CD4-positive, alpha-beta T cell treated with Interleukin-21 for 1 hour (primary cell): ENCODE results near the gene C1QTNF8.

Experiments
- DNase-seq: peaks from one replicate; pipeline ENCODE4 v3.0.0-alpha.2; 2020

C1QTNF8 gene

DNA sequence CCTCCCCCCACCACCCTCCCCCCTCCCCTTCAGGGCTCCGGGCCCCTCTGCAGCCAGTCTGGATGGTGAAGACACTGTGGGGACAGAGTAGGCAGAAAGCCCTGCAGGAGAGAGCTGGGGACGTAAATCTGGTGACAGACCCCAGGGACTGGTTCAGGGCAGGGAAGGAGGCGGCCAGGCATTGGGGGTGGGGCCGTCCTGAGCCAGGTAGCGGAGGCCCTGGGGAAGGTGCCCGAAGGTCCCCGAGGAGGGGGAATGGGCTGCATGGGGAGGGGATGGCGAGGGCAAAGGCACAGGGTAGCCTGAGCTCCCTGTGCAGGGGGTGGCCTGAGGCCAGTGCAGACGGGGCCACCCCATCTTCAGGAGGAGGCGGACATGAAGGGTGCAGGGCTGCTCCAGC, 30.5 kb upstream of the C1QTNF8 start:
- DNase-seq: no peak

DNA sequence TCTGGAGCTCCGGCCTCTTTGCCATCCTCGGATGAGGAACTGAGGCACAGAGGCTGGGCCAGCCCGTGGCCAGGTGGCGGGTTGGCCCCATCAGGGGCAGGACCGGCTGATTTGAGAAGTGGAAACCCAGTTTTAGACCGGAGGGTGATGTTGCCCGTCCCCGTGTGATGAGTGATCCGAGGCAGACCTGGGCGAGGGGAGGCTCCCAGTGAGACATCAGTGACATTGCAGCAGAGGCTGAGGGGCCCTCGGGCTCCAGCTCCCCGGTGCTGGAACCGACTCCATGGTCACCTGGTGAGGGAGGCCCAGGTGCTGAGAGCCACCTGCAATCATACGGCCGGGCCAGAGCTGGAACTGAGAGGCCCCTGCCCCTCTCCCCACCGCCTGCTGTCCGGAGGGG, 30.0 kb upstream of the C1QTNF8 start:
- no peak for DNase-seq

DNA sequence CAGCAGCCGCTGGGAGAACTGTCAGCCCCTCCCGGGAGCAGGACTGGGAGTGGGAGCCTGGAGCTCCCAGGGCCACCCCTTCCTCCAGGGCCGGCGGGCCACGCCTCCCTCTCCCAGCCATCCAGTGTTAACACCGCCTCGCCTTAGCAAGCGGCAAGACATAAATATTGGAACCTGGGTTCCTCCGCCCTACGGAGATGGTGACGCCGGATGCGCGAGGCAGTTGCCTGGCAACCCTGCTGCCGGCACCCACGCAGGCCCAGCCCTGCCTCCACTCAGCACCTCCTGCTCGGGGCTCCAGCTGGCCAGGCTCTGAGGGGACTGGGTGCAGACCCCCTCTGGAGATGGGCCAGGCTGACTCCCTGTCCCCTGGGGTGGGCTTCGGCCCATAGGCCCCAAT, 29.4 kb upstream of the C1QTNF8 start:
- DNase-seq: no peak

DNA sequence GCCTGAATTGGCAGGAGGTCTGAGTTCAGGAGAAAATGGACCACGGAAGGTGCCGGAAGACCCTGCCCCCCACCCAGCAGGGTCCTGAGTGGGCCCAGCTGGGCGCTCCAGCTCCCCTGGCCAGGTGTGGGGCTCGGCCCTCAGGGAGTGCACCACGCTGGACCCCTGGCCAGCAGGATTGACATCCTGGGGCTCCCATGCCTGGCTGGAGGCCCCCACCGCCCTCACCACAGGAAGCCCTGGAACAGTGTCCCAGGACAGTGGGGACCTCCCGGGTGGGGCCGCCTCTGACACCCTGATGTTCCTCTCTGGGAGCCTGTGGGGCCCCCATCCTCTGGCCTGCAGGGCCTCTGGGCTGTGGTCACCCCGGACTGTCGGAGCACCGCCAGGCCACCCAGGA, 28.8 kb upstream of the C1QTNF8 start:
- DNase-seq: no peak

DNA sequence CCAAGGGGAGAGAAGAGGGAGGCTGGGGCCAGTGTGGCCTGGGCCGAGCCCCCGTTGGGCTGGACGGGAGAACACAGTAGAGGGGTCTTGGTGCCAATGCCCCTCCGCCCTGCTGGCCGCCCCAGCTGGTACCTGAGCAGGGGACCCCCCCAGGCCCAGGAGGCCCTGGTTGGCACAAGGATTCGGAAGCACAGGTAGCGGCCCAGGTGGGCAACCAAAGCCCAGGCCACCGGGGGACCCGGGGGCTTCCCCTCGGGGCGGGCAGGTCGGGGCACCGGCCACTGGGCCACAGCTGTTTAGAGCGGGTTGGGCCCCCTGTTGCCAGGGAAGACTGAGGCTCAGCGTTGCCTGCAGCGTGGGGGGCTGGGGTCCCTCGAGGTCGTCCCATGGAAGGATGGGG, 28.2 kb upstream of the C1QTNF8 start:
- DNase-seq: no peak

DNA sequence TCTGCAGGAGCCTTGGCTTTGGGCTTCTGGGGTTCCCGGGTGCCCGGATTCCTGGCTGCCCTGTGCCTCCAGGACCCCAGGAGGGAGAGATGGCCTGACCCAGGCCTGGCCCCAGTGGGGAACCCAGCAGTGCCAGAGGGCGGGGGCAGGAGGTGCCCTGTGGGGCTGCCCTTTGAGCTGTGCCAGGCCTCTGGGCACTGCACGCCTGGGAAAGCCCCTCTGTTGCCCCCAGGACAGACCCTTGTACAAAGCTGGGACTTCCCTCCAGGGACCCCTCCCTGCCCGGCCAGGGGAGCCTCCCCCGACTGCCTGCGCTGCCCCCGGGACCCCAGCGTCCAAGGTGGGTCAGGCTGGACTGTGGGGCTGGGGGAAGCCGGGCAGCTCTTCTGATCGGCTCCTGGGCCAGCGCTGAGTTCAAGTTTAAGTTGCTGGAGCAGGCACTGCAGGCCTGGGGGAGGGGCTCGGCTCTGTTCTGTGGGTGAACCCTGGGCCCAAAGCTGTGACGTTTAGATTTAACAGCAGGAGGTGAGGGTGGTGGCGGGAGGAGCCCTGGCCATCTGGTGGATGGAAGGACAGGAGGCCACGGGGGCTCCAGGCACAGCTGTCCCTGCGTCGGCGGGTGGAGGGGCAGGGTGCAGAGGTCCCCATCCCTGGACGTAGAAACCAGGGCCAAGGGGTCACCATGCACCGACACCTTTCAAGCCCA, 27.6 kb upstream of the C1QTNF8 start:
- DNase-seq: no peak

DNA sequence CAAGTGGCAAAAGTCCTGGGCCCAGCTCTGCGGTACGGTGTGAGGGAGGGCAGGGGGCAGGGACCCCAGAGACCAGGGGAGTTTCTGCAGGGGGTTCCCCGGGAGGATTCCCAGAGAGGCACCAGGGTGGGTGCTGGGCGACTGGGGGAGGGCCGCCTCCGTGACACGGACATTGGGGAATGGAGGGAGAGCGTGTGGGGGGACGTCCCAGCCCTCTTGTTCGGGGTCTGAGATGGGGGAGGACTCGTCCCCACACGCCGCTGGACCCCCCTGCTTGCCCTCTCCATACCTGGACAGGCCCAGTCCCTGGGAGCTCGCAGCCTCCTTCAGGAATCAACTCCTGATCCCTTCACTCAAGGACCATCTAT, 26.3 kb upstream of the C1QTNF8 start:
- DNase-seq: no peak

DNA sequence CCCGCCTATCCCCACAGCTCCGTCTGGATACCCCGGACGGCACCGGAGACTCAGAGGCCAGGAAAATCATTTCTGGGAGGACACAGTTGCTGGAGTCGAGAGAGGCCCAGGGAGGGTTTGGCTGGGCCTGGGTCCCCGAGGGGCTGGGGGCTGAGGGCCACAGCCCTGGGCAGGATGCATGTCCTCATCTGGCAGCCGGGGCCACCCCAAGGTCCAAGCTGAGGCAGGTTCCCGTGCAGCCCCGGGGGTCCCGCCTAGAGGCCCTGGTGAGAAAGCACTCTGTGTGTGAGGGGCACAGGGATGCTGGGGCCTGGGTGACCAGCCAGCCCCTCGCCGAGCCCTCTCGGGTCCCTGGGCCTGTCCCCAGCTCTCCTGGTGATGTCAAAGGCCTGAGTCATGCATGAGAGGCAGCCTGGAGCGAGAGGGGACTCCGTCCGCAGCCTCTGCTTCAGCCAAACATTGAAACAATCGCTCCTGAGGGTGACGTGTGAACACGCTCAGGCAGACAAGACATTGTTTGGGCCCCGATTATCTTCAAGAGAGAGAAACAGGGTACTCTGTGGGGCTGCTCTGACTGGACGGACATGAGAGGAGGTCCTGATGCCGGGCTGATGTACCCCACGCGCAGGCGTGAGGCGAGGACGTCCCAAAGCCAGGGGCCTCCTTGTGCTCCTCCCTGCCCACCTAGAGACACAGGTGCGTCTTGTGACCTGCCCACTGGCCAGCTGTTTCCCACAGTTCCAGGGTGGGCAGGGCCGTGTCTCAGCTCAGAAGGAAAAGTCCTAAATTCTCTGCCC, 25.8 kb upstream of the C1QTNF8 start:
- no peak for DNase-seq

DNA sequence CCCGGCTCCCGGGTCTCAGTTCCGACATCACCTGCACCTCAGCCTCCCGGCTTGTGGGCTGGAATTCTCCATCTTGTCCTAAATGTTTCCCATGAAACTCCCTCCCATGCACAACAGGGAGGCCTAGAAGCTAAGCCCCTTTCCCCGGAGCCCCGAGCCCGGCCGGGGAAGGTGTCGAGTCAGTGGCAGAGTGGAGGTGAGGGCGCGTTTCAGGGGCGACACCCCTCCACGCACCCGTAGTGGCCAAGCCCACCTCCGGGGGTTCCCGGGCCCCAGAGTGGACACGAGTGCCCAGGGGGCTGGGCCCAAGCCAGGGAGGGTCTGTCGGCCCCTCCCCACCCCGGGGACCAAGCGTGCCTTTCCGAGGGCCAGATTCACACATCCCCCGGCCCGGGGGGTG, 25.0 kb upstream of the C1QTNF8 start:
- DNase-seq: no peak

DNA sequence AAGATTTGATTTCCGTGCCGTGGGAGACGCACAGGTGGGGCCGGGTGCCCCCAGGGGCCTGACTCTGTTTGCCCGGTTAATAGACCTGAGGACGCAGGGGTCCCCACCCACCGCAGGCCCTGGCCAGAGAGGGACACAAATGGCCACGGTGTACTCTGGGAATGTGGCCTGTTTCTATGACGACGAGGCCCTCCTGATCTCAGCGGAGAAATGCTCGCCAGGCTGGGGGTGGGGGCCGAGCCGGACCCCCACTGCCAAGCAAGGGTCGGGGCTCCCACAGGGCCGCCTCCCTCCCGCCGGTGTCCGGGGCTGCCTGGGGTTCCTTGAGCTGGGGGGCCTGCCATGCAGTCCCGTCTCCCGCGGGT, 24.5 kb upstream of the C1QTNF8 start:
- DNase-seq: no peak

DNA sequence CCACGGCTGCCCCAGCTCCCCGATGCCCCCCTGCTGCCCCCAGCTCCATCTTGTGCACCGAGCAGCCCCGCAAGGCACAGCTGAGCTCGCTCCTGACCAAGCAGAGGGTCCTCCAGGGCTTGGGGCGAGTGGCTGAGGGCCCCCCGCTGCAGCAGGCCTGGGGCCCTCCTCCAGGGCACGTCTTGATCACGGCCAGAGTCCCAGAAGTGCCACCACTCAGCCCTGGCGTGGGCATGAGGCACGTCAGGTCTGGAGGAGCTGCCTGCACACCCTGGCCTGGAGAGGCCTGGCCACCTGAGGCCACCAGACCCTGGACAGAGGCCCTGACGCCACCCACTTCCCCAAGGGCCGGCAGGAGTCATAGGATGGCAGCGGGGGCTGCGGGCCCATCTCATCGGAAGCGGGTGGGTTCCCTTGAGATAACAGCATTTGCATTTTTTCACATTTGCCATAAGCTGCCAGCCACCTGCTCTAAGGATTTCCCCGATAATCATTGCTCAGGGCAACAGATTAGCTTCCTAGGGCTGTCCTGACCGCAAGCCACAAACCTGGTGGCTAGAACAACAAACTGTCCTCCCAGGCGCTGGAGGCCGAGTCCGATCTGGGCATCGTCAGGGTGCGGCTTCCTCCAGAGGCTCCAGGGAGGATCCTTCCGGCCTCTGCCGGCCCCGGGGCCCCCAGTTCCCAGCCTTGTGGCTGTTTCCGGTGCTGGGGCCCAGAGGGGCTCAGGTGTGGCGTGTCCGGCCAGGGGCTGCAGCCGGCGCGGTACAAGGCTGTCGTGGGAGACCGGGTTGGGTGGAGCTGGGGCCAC, 23.9 kb upstream of the C1QTNF8 start:
- no peak for DNase-seq

DNA sequence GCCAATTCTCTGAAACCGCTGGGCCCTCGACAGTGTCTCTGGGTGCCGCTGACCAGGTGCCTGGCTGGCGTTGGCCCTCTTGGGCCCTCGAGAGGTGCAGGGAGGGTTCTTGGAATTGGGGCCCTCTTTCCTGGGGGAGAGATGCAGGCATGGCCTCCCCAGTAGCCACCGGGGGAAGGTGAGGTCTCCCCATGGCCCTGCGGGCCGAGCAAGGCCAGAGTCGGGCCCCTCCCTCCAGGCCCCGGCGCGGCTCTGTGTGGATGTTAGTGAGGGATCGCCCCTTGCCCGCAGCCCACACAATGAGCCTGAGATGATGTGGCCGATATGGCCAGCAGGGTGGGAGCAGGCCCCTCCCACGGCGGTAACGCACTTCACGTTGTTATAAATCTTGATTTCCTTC, 23.1 kb upstream of the C1QTNF8 start:
- DNase-seq: no peak

DNA sequence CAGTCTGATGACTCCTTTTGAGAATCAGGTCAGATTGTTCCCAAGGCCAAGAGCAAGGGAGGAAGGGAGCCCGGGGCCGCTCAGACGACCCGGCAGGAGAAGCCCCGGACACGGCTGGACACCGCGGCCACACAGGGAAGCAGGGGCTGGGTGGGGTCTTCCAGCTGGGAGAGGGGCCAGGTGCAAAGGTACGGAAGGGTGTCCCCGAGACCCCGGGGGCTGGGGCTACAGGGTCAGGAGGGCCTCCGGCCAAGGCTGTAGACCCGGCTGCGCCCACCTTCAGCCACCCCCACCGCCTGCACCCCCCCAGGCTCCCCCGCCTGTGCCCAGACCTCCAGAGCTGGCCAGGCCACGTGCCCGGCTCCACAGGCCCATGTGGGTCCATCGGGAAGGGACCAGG, 21.9 kb upstream of the C1QTNF8 start:
- DNase-seq: no peak

DNA sequence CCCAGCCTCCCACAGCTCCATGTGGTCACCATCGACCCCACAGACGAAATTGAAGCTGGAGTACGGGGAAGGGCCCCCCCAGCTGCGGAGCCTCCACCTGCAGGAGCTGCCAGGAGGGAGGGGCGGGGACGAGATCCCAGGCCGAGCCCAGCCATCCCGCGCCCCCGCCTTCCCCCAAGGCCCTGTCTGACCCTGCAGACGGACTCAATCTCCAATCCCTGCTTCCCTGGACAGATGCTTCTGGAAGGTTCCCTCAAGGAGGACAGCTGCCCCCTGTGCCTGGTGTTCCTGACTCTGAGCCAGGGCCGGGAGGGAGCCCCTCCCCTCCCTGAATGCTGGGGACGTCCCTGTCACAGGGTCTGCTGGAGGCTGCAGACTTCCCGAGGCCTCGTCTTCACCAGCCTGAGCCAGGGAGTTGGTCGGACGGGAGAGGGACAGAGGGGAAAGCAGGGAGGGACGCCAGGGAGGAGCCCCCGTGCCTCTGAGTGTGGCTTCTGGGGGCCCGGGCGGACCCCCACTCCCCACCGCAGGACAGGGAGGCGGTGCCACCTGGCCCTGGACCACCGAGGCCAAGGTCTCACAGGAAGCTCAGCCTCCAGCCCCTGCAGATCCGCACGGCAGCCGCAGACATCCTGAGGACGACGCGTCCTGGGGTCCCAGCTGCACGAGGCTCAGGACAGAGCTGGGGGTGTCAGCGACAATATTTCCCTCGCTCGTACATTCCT, 21.3 kb upstream of the C1QTNF8 start:
- DNase-seq: no peak

DNA sequence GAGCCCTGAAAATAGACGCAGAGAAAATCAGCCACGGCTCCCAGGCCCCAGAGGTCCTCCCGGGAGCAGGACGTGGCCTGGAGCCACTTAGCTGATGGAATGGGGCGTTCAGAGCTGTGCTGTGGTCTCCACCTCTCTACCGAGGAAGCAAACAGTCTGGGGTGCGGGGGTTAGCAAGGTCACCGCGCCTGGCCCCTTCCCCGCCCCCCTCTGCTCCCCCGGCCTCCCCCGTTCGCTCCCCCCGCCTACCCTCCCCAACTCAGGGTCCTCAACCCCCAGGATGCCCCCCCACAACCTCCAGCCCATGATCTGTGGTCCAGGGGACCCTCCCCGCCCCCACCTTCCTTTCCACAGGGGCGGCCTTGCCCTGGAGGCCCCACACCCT, 20.6 kb upstream of the C1QTNF8 start:
- DNase-seq: no peak

DNA sequence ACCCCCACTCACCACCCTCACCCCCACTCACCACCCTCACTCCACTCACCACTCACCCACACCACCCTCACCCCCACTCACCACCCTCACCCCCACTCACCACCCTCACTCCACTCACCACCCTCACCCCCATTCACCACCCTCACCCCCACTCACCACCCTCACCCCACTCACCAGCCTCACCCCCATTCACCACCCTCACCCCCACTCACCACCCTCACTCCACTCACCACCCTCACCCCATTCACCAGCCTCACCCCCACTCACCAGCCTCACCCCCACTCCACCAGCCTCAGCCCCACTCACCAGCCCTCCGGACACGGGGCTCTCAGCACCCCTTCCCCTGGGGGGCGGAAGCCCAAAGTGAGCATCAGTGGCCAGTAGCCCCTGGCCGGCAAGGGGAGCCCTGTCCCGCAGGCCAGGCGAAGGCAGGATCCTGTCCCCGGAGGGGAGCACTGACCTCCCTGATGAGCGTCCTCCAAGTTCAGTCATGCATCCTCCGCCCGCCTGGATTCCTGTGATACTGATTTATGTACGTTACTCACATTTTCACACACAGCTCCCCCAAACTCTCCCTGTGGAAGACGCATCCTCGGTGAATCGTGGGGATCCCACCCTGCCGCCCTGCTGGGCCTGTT, 18.0 kb upstream of the C1QTNF8 start:
- DNase-seq: no peak

DNA sequence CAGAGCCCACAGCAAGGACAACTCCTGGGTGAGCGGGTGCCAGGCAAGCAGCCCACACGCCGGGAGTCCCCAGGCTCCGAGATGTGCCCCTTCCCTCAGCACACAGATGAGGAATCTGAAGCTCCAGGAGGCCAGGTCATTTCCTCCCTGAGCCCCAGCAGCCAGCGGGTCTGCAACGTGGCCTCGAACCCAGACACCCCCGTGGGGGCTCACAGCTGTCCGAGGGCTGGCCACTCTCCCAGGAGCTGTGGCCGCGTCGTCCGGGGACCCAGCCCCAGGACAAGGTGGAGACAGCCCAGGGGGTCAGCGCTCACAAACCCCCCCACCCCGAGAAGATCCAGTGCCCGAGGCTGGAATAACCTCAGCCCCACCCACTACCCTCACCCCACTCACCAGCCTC, 17.4 kb upstream of the C1QTNF8 start:
- no peak for DNase-seq

DNA sequence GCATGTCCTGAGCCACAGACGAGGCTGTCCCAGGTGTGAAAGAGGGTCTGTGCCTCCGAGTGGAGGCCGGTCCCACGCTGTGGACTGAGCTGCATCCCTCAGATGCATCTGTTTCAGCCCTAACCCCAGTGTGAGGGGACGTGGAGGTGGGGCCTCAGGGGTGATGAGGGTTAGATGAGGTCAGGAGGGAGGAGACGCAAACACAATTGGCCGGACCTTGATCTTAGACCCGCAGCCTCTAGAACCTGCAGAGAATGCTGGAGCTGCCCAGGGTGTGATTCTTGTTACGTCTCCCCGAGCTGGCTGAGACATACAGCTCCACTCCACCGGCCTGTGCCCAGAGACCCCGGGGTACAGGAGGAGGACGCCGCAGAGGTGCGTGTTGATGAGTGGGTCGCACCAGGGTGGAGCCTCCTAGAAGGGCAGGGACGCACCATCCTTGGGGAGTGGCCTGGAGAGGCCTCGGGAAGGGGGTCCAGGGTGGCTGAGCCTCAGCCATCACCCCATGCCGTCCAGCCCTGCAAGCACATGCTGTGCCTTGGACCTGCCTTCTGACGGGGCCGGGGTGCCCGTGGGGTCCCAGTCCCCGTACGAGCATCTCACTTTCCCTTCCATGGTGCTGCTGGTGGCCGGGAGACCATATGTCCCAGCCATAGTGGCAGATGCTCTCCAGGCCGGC, 16.6 kb upstream of the C1QTNF8 start:
- no peak for DNase-seq

DNA sequence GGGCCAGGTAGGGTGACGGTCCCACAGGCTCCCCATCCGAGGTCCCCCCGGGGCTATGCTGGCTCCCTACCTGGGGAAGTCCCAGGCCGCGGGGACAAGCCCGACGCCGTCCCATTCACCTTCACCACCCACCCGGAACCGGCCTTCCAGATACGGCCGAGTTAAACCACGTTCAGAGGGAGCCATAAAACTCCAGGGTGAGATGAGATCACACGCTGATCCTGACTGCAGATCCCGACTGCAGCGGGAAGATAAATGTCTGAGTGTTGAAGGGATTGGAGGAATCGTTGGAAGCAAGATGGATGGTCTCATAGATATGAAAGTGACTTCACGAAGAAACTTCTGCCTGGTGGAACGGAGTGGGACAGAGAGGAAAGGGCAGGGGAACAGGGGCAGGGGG, 13.6 kb upstream of the C1QTNF8 start:
- DNase-seq: no peak

DNA sequence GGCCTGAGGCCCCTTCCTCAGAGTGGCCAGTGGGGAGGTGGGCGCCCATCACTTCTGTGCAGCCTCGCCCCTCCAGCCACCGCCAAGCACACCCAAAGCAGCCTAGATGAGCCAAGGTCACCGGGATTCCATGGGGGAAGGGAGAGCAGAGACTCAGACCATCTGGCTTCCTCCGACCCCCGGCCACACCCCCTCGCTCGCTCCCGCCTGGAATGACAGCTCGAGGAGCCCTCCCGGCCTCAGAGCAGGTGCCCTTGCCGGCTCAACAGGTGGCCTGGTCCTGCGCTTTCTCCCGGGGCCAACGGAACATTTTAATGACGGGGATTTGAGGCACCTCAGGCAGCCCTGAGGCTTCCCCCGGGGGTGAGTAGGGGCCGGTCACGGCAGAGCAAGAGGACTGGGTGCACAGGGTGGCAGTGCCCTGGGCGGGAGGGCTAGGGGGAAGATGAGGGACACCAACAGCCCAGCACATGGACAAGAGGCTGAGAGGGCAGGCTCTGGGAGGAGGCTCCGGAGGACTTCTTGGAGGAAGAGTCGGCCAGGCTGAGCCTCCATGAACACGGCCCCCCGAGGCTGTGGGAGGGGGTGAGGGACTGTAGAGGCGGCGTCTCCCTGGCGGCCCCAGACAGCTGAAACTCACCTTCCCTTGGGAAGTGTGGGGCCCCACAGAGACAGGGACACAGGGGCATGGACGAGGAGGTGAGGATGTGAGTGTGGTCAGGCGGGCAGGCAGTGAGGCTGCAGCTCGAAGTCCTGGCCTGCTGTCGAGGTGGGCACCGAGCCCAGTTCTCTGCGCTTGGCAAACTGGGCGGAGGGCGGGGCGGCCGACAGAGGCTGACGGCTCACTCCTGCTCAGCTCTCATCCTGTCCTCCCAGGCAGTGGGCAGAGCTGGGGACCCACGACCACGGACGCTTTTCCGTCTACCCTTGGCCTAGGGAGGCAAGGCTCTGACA, 12.5 kb upstream of the C1QTNF8 start:
- no peak for DNase-seq

DNA sequence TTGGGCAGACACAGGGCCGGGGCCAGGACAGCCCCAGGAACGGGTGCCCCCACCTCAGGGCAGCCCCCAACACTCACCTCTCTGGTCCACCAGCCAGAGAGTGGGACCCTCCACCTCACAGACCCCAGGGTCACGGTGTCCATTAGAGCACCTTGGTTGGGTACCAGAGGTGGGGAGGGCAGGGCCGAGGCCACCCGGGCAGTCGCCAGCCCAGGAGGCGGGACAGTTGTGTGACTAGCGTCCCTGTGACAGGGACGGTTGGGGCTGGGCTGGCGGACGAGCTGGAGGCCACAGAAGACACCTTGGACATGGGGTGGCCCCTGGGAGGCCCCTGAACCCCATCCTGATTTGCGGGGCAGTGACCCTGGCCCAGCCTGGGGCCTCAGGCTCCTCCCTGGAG, 11.7 kb upstream of the C1QTNF8 start:
- DNase-seq: no peak
